Right renal pelvis (tissue), 4 donors: ENCODE measurements around the gene ALDH1L1. TPM values are rescaled to one million over a fixed set of nuclear protein-coding genes. Genes with fewer than 3 reads are reported as not detected.
A peak's percentile ranks its signal among the peaks of the same experiment; 100 is the strongest.

Source experiments
- DNase-seq, 4 donors: peaks; one replicate each; pipeline ENCODE4 v3.0.0-alpha.2; 2013; ENCODE audit warnings: low read depth in 4 of 4, low spot score in 3 of 4, missing footprints in 1 of 4
- polyA plus RNA-seq, 4 donors: library from polyadenylated mRNA; unstranded; fragments of 120-200 nt; gene quantifications; one replicate each; pipeline ENCODE4 v1.2.1, GENCODE V29; 2013; ENCODE audit not compliant: insufficient read length in 4 of 4

The ALDH1L1 gene
- polyA plus RNA-seq, 4 donors: 31.5 to 57.0 (median 44.9) TPM

DNA sequence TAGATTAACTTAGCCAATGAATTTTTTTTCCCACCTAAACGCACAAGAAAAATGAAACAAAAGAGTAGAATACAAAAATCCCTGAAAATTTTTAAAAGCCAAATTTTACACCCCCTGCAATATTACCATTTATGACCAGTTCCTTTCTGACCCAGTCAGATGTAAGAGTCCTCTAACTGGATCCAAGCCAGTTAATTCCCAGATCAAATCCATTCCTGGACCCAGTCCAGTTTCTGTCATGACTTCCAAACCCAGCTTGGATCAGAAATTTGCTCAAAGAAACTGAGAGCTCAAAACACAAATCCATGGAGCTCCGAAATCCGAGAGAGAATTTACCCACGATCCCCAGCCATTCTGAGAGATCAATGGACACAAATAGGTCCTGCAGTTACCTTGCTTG lies 17.0 kb upstream of the ALDH1L1 start:
- DNase-seq: no peak

DNA sequence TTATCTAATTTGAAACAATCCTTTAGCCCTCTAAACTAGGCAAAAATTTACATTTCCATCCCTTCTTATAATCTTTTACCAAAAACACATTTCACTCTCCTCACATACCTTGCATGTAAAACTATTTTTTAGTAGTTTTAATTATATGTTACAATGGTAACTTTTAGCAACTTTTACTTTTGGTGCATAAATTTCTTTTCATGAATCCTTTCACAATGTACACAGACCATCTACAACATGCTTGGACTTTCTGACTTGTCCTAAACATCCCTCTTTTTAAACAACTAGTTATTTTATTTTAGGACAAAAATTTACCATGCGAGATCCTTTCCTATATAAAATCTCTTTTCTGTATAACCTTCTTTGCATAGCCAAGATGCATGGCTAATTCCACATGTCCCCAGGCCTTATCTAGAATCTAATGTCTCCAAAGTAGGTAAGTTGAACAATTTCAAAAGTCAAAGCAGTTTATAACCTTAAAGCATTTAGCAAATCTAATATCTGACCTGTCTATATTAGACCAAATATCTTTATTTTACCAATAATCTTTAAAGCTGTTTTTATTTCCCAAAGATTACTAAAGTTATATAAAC lies 14.4 kb upstream of the ALDH1L1 start:
- no peak for DNase-seq

DNA sequence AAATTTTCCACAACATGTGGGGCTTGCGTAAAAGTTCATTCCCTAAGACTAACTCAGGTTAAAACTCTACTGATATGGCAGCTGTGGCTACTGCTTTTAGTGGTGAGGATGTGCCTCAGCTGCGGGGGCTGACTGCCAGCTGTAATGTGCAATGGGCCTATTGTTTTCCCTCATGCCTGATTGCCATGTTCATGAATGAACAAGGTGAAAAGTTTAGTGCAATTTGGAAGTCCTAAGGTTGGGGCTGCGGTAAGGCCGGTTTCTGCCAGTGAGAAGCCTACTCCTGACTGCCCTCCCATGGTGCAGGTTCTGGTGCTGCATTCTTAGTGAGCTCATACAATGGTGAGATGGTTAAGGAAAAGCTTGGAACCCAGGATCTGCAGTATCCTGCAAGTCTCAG lies 10.9 kb upstream of the ALDH1L1 start:
- no peak for DNase-seq

DNA sequence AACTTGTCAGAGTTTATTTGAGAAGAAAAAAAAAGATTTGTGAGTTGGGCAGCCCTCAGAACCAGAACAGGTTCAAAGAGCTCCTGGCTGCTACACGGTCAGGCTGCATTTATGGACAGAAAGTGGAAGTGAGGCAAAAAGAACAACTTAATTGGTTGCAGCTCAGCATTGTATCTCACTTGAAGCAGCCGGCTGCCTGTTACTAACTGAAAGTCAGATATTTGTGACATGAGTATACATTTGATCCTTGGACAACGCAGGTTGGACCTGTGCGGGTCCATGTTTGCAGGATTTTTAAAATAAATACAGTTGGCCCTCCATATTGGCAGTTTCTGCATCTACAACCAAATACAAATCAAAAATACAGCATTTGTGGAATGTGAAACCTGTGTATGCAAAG lies 7.5 kb upstream of the ALDH1L1 start:
- DNase-seq: no peak

DNA sequence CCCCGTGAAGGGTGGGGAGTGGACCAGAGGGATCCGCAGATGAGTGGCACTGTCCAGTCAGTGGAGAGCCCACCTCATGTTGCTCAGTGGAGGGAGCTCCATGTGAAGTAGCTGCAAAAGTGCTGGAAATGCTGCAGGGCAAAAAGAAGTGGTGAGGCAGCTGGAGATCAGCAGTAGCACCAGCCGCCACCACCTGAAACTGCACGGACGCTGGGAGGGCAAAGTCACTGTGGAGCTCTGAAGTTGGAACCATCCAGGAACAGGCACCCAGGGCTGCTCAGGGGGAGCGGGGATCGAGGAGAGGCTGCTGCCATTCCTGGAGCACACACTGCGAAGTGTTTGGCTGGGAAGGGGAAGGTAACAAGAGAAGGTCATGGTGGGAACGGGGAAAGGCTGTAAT lies 6.4 kb upstream of the ALDH1L1 start:
- no peak for DNase-seq

DNA sequence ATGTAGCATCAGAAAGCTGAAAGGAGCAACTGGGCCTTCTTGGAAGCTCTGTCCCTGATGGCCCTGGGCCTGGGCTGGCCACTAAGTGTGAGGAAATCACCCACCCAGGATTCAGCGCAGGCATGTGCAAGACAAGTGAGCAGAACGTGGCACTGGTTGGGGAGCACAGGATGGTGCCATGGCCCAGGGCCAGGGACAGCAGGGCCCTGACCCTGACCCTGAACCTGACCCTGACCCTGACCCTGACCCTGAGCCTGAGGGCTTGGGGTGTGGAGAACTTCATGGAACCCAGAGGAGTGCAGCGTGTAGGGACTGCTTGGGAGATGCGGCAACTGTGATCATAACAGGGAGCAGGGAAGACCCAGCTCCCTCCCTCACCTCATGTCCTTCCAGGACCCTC lies 5.9 kb upstream of the ALDH1L1 start:
- DNase-seq: no peak

DNA sequence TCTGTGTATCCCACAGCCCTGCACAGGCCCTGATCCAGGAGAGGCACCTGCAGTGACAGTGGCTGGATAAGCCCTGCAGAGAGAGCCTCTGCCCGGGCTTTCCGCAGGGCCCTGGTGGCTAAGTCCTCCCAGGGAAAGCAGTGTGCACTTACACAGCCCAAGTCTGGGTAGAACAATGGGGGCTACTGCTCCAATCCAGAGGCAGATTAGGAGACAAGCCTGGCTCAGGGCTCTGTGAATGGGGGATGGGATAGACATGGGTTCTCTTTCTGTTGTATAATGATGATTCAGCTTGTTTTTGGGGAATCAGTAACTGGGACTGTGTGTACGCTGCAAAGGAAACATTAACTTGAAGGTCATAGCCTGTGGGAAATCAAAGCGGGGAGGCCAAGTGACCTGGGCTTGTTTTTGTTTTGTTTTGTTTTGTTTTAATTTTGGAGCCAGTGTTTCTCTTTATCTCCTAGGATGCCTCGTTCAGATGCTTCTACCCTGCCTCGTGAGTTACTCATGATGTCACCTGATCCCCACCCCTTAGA lies 4.1 kb upstream of the ALDH1L1 start:
- no peak for DNase-seq

DNA sequence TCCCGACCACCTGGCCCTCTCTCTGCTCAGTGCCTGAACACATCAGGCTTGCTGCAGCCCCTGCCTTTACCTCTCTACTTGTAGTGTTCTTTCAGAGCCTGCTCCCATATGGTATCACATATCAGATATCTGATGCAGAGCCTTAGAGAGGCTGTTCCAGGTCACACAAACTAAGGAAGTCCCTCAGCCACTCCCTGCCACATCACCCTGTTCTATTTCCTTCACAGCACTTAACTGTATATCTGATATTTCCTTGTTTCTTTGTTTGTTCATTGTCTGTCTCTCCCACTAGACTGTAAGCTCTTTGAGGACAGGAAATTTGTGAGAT lies 976 bp upstream of the ALDH1L1 start:
- DNase-seq: no peak

DNA sequence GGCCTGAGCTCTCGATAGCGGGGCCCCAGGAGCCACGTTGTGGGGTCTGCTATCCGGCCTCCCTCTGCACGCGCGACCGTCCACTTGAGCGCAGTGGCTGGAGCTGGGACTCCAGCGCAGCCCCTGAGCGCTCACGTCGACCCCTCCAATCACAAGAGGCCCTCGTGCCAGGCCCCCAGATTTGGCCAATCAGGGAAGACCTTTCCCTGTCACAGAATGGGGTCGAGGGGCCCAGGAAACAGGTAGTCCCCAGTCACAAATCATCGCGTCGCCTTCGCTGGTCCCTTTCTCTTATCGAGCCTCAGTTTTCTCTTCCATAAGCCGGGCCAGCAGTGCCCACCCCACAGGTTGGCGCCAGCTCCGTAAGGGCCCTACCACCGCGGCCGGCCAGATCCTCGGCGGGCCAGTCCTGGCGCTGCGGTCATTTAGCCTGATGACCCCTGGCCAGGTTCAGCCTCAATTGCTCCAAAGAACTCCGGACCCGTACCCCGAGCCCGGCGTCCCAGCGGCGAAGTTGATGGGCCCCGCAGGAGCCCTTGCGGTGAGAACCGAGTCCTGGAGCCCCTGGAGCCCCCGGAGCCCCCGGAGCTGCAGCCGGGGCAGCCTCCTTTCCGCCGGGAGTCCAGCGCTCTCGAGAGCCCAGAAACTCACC lies 435 bp downstream of the ALDH1L1 start:
- DNase-seq: peak in 2 of 4 donors; percentile 21 to 36

DNA sequence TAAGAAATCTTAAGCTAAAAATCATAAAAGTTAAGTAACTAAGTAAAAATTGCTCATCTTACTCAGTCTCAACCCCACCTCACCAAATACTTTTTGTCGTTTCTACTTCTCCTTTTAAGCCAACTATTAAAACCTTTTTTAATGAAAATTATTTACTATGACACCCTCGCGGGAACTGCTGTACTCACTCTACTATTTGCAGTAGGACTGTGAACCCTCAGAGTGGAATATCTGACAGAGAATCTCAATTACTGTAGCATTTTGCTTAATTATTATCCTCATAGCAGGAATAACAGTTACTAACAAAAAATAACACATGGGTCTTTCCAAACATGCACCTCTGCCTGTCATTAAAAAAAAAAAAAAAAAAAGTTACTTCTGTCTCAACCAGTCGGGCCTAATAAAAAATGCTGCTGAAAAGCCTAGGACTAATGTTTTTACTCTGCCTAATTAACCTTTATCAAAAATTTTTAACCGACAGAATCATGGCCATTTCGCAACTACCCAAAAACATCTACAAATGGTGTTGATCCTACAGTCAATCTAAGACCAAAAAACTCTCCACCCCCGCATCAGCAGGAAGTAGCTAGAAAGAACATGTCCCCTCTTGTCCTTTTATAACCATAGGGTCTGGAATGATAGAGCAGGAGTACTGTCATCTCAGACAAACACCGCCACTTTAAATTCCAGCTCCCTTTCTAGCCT lies 10.2 kb downstream of the ALDH1L1 start:
- DNase-seq: no peak

DNA sequence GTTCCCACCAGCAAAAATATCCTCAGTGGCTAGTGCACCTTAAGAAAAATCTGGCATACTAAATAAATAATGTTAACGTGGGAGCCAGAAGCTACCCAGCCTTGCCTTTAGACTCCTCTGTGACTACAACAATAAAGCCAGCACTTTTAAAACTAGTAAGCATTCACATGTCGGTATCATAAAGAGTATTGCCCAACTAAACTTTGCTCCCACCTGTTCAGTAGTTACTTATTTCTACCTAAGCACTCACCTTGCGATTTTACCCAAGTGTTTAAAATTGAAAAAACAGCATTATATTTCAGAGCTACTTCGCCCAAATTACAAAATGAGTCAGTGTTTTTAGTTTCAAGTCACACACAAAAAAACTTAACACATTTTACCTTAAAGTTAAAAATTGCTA lies 12.8 kb downstream of the ALDH1L1 start:
- no peak for DNase-seq

DNA sequence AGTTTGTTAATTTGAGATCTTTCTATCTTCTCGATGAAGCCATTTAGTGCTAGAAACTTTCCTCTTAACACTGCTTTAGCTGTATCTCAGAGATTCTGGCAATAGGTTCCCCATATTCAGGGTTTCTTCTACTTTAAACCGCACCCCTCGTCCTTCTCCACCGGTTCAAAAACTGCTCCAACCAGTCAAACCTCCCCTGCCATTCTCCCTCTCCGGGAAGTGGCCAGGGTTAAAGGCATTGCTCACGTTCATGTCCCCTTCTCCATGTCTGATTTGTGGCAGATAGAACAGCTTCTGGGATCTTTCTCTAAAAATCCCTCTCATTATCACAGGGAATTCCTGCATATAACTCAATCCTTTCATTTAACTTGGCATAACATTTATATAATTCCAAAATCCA lies 14.4 kb downstream of the ALDH1L1 start:
- no peak for DNase-seq

DNA sequence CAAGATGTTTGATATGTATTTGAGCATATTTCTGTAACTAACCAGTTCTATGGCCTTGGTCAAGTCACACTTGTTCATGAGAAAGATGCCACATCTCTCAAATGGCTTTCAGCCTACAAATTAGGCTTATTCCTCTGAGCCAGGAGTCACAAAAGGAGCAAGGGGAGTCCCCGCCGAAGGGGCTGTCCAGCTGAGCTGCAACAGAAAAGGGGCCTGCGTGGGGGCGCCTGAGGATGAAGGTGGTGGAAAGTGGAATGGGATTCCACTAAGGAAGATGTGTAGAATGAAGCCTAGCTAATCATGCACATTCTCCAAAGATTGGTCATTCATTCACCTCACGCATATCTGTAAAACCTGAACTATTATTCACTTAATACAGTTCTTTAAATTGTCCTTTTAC lies 19.1 kb downstream of the ALDH1L1 start:
- no peak for DNase-seq

DNA sequence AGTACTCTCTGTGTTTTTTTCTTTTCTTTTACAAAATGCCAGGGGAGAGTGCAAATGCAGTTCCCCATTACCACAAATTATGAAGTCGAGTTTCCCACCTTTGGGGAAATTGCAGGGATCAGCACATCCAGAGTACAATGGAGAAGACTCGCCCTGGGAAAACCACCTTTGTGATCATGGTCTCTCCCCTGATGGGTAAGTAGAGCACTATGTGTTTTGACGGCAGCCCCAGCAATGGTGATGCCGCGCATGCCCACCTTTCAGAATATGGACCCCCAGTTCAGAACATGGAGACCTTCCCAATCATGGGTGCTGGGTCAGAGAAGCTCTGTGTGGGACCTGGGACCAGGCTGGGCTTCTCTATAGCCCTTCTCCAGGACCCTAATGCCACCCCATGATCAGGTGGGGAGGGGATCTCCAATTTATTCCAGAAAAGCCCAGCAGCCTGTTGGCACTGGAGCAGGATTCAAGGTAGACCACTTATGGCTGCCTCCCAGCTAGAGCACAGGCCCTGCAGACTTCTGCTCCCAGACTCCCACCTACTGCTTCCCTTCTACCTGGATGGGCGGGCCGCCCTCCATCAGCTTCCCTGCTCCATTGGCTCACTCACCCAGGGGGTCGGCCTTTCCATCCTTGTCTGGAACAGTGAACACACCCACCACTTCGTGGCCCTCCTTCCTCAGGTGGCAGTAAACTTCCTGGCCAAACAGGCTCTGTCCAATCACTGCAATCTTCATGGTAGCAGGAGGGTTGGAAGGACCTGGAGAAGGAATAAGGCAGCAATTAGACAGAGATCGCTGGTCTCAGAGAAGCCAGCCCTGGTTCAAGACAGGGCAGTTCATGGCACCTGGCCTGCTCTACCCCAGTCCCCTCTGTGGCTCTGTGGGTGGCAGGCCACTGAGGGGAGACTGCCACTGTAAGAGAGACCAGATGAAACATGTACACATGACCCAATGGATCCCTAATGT lies 19.9 kb downstream of the ALDH1L1 start:
- DNase-seq: no peak

DNA sequence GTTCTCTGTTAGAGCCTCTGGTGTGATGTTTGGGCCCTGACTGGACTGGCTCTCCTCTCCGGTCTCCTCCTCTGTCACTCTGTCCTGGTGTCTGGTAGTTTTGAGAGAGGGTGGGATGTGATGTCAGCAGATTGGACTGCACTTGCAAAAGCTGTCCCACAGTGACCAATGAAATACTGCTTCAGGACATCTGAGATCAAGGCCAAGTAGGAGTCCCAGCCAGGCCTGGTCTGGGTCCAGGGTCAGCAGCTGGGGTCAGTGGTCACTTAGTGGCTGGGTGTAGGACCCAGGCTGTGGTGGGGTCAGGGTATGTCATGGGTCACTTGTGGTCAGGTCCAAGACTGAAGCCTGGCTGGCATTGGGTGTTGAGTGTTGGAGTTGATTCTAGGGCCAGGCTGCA lies 20.9 kb downstream of the ALDH1L1 start:
- no peak for DNase-seq

DNA sequence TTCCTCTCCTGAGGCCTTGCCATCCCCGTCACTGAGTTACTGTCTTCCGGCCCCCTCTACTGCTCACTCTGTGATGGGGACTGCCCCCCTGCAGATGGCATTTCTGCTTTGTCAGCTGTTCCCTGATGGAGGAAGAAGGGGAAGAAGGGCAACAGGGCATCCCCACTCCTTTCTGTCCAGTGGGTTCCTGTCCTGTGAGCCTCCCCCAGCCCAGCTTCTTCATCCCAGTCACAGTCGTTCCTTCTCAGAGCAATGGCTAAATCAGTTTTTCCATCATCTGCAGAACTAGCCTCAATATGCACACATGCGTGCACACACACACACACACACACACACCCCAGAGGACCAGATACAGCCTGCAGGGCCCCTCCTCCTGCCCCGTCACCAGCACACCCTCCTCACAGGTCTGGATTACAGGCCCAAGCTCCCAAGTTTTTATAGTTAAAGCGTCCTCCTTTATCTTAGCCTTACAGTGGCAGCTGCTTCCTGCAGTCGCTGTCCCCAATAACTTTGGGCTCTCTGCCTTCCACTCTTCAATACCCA lies 21.4 kb downstream of the ALDH1L1 start:
- no peak for DNase-seq

DNA sequence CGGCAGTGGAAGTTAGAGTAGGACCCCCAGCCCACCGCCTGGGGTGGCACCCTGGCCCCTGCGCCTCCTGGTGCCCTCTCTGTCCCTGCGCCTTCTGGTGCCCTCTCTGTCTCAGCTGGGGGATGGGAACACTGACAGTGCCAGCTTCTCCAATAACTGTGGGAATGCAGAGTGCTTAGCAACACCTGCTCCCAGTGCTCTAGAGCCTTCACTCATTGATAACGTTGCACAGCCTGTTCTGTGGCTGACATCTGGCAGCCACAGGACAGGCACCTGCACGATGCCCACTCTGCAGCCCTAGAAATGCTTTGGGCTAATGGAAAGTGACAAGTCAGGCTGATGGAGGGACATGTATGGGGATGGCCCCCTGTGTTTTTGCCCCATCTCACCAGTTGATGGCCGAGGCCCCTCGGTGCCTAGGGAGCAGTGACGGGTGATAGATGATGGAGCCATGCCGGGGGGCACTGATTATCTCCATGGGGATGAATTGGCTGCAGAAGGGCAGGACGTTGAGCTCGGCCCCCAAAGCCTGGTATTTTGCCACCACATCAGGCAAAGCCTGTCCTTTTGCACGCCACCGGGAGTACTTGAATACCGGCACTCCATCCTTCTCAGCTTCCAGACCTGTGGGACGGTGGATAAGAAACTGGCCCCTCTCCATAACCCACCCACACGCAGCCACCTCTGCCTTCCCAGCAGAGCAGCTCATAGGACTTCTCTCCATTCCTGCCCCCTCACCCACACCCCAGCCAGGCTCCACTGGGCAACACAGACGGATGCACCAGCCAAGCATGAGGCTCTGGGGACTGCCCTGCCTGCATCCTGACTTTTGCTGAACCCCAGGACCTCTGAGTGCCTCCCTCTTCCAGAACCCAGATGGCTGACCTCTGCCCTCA lies 22.1 kb downstream of the ALDH1L1 start:
- no peak for DNase-seq

DNA sequence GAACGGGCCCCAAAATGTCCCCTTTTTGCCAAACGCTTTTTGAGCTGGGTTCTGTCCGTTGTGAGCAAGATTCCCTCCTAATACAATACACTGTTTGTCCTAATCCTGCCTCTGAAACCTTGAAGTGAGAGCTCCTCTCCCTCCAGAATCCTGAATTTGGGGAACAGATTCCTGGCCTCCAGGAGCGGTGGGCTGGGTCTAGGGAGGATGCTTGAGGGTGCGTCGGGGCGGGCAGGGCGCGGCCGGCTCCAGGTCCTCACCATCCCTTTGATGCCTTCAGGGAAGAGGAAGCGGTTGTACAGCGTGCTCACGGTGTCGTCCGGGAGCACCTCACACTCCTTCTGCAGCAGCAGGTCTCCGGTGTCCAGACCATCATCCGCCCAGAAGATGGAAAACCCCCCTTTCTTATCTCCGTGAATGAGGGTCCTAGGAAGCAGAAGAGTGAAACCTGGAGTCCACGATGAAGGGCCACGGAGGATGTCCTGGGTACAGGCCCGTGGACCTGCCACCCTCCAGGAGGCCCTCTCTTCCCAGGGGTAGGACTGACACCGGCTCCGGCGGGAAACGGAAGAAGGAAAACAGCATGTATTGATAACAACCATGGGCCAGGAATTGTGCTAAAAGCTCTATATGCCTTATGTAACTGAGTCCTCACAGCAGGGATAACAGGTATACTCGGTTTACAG lies 23.2 kb downstream of the ALDH1L1 start:
- DNase-seq: no peak

DNA sequence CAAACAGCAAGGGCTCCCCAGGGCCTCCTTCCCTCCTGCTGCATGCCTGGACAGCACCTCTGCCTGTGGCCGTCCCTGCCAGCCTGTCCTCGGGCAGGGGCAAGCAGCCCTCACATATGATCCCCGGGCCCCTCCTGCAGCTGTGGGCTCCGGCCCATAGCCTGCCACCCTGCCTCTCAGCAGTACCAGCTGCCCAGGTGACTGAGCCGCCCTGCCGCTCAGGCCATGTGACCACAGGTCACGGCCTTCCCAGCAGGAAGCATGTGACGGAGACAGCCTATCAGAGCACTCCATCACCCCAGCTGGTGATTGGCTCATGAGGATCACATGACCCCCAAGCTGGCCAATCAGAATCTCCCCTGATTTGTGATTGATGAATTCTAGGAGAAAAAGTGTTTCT lies 23.9 kb downstream of the ALDH1L1 start:
- DNase-seq: no peak
